ENCODE measurements around the gene ZNF70. TPM values are rescaled to one million over a fixed set of nuclear protein-coding genes. Genes with fewer than 3 reads are reported as not detected.

Gene ZNF70
- total RNA-seq, 3 donors from 2014 or later: 2.3 to 3.0 (median 2.6) TPM

DNA sequence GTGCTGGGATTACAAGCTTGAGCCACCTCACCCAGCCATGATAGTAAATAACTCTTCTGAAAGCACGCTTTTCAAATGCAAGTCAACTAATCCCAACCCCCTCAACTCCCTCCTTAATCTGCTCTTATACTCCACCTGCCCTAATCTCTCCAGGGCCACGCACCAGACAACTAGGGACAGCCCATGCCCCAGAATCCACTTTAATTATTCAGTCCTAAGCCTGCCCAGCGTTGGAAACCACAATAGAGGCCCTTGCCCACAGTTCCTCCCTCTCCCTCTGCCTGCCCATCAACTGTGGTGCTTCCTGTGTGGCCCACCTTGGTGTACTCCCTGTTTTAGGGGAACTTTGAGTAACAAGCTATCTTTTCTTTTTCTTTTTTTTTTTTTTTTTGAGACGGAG is 6.0 kb upstream of the ZNF70 start:
- Mint-ChIP-seq H3K4me3 (no peak overlapping the region), H3K36me3 (ENCODE audit: insufficient read depth) (no peaks in the 10 kb centered on the region), H3K9me3 (no peaks in the 10 kb centered on the region), H3K27me3 (ENCODE audit: low read depth) (no peaks in the 10 kb centered on the region), H3K4me1 (ENCODE audit: low read depth) (peaks cover 6% of the 10 kb centered on the region)
- DNase-seq (no peak), ATAC-seq (no peak)

DNA sequence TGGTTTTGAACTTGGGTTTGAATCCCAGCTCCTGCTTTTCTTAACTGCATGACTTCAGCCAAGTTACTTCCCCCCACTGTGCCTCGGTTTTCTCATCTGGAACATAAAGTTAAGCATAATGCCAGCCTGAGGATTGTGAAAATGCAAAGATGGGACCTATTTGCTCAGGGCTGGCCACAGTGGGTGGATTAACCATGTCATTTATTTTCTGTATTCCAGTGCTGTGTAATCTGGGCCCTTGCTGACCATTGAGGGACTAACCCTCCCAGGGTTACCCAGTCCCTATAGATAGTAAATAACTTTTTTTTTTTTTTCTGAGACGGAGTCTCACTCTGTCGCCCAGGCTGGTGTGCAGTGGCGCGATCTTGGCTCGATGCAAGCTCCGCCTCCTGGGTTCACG is 4.8 kb upstream of the ZNF70 start:
- Mint-ChIP-seq H3K36me3 (ENCODE audit: insufficient read depth) (no peaks in the 10 kb centered on the region), H3K4me3 (no peak overlapping the region), H3K27me3 (ENCODE audit: low read depth) (no peaks in the 10 kb centered on the region), H3K9me3 (no peaks in the 10 kb centered on the region), H3K4me1 (ENCODE audit: low read depth) (peaks cover 4% of the 10 kb centered on the region)
- ATAC-seq (no peak), DNase-seq (no peak)

DNA sequence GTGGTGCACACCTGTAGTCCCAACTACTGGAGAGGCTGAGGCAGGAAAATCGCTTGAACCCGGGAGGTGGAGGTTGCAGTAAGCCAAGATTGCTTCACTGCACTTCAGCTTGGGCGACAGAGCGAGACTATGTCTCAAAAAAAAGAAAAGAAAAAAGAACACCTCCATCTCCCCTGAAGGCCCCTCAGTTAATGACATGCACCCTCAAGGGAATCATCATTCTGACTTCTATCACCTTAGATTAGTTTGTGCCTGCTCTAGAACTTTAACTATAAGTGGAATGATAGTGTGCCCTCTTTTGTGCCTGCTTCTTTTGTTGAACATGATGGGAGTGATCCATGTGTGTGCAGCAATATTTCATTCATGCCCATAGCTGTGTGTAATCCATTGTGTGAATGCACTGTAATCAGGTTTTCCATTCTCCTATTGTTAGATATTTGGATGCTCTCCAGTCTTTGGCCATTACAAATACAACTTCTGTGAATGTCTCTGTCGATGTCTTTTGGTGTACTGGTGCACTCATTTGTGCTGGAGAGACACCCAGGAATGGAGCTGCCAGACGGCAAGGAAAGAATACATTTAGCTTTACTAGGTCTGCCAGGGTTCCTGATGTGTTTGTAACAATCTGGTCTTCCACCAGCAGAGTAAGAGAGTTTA is 4.2 kb upstream of the ZNF70 start:
- no peaks in the 10 kb centered on the region for H3K36me3 Mint-ChIP-seq (ENCODE audit: insufficient read depth)
- peaks cover 9% of the 10 kb centered on the region for H3K4me1 Mint-ChIP-seq (ENCODE audit: low read depth)
- no peaks in the 10 kb centered on the region for H3K27me3 Mint-ChIP-seq (ENCODE audit: low read depth)
- H3K4me3 Mint-ChIP-seq: no peak overlapping the region
- no peak for DNase-seq
- no peak for ATAC-seq
- no peaks in the 10 kb centered on the region for H3K9me3 Mint-ChIP-seq

DNA sequence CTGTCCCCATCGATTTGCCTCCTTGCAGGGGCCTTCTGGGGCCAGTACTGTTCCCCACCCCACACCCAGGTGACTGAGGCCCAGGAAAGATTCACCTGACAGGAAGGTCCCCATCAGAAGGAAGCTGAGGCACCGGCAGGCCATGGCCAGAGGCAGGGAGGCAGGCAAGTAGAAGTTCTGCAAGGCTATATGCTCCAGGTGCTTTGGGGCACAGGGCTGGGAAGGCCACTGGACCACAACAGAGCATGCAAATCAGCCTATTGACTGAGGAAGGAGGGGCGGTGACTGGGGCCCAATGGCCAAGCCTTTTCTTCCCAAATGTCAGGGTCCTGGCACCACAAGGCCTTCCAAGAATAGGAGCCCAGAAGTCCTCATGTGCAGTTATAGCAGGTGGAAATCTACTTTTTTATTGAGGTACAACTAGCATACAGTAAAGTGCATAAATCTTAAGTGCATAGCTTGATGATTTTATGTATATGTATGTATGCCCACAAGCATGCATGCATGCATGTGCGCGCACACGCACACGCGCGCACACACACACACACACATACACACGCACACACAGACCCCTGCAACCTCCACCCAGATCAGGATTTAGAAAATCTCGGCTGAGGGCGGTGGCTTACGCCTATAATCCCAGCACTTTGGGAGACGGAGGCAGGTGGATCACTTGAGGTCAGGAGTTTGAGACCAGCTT is 3.5 kb upstream of the ZNF70 start, which contains the start of gene VPREB3:
Gene VPREB3 (minus strand): TSS at position 206 of the 700 bp plus-strand sequence. CDS start 62 bp downstream, at position 144.
- Mint-ChIP-seq H3K36me3 (ENCODE audit: insufficient read depth) (no peaks in the 10 kb centered on the region), H3K4me3 (no peak within 1 kb of the TSS), H3K4me1 (ENCODE audit: low read depth) (peaks cover 13% of the 10 kb centered on the region), H3K27me3 (ENCODE audit: low read depth) (no peaks in the 10 kb centered on the region), H3K9me3 (no peaks in the 10 kb centered on the region)
- DNase-seq: no peak
- no peak for ATAC-seq

DNA sequence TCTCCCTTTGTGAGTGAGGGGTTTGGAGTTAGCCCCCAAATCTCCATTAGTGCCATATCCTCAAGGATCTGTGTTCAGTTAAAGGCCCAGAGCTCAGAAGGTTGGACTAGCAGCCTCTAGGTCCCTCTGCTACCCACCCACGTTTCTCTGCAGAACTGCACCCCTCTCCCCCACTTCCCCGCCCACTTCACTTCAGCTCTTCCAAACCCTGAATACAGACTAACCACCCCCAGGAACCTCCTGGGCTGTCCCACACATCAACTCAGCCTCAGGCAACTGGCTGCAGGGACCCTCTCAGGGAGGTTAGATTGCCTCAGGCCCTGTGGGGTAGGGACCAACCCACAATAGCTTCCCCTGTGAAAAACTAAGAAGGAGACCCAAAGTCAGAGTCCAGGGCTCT is 2.5 kb upstream of the ZNF70 start:
- Mint-ChIP-seq H3K9me3 (no peaks in the 10 kb centered on the region), H3K4me3 (no peak overlapping the region), H3K27me3 (ENCODE audit: low read depth) (no peaks in the 10 kb centered on the region), H3K36me3 (ENCODE audit: insufficient read depth) (no peaks in the 10 kb centered on the region), H3K4me1 (ENCODE audit: low read depth) (peaks cover 13% of the 10 kb centered on the region)
- no peak for ATAC-seq
- no peak for DNase-seq

DNA sequence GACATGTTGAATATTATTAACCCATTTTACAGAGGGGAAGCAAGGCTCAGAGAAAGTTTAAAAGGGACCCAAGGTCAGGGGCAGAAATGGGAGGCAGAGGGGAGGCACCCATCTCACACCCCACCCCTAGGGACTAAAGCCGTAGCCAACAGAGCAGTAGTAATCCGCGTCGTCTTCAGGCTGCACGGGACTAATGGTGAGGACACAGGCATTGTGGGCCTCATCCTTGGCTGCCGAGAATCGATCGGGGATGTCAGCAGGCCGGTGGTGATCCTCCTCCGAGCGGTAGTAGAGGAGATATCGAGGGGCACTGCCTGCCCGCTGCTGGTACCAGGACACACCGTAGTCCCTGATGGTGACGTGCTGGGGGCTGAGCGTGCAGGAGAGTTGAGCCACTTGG is 1.8 kb upstream of the ZNF70 start:
- H3K4me1 Mint-ChIP-seq (ENCODE audit: low read depth): peaks cover 13% of the 10 kb centered on the region
- H3K36me3 Mint-ChIP-seq (ENCODE audit: insufficient read depth): no peaks in the 10 kb centered on the region

DNA sequence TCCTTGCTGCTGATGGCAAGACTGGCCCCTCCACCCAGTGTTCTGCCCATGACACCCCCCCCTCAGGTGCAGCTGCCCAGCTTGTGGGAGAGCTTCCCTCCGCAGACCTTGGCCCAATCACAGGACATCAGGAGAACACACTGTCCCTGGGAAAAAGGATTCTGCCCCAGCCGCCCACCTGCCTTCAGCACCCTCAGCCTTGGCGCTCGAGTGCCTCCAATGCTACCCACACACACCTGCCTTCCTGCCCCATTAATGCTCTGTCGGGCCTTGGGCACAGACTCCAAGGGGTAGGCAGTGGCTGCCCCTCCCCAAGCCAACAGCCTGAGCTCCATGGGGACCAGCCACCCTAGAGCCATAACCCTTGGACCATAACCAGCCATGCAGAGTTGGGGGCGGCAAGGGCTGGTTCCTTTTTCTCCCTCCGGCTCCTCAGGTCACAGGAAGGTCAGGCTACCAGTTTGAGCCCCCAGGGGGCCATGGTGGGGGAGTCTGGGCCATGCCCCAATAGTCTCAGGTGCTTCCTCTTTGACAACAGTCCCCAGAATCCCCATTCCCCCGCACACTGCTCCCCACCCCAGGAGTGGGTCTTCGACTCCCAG is 1.3 kb upstream of the ZNF70 start:
- Mint-ChIP-seq H3K4me1 (ENCODE audit: low read depth) (peaks cover 13% of the 10 kb centered on the region), H3K9me3 (no peaks in the 10 kb centered on the region), H3K4me3 (peak overlapping the region; percentile 74), H3K27me3 (ENCODE audit: low read depth) (no peaks in the 10 kb centered on the region), H3K36me3 (ENCODE audit: insufficient read depth) (no peaks in the 10 kb centered on the region)
- DNase-seq (no peak), ATAC-seq (no peak)

More for the DNA sequence above, 1.8 kb upstream of the ZNF70 start:
- ATAC-seq: no peak
- DNase-seq: no peak
- peak overlapping the region; percentile 38 for H3K4me3 Mint-ChIP-seq
- no peaks in the 10 kb centered on the region for H3K27me3 Mint-ChIP-seq (ENCODE audit: low read depth)
- H3K9me3 Mint-ChIP-seq: no peaks in the 10 kb centered on the region

DNA sequence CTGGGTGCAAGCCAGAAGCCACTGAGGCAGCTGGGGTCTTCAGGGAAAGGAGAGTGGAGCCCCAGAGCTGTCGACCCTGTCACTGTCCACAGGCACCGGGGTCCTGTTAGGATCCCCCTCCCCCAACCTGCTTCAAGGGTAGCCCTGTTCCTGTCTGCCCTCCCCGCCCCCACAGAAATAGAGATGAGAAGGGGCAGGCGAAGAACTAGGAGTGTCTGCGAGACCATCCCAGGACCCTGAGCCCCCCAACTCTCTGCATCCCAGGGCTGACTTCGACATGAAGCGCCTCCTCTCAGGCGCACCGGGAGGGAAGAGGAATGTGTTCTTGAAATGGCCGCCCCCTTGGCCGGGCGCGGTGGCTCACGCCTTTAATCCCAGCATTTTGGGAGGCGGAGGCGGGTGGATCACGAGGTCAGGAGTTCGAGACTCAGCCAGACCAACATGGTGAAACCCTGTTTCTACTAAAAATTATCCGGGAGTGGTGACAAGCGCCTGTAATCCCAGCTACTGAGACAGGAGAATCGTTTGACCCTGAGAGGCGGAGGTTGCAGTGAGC is 607 bp upstream of the ZNF70 start:
- no peak for DNase-seq
- no peaks in the 10 kb centered on the region for H3K9me3 Mint-ChIP-seq
- H3K4me3 Mint-ChIP-seq: peak overlapping the region; percentile 74
- H3K36me3 Mint-ChIP-seq (ENCODE audit: insufficient read depth): no peaks in the 10 kb centered on the region
- peaks cover 13% of the 10 kb centered on the region for H3K4me1 Mint-ChIP-seq (ENCODE audit: low read depth)
- ATAC-seq: peak; percentile 13 to 26
- no peaks in the 10 kb centered on the region for H3K27me3 Mint-ChIP-seq (ENCODE audit: low read depth)

DNA sequence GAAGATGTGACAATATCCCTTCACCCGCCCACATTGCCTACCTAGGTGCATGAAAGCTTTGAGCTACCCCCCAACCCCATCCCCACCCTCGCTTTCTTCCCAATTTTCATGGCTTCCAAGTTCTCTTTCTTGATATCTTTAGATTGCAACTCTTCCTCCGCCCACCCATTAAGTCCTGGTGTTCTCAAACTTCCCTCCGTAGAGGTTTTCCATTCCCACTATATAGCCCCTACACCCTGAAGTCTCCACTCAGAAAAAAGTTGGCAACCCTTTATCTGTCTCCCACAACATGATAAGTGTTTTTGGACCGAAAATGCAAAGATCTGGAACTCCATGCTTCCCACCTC is 572 bp downstream of the ZNF70 start:
- Mint-ChIP-seq H3K27me3 (ENCODE audit: low read depth) (no peaks in the 10 kb centered on the region), H3K9me3 (no peaks in the 10 kb centered on the region), H3K4me3 (peak overlapping the region; percentile 83), H3K36me3 (ENCODE audit: insufficient read depth) (peaks cover 3% of the 10 kb centered on the region), H3K4me1 (ENCODE audit: low read depth) (peaks cover 13% of the 10 kb centered on the region)
- DNase-seq (no peak), ATAC-seq (no peak)

DNA sequence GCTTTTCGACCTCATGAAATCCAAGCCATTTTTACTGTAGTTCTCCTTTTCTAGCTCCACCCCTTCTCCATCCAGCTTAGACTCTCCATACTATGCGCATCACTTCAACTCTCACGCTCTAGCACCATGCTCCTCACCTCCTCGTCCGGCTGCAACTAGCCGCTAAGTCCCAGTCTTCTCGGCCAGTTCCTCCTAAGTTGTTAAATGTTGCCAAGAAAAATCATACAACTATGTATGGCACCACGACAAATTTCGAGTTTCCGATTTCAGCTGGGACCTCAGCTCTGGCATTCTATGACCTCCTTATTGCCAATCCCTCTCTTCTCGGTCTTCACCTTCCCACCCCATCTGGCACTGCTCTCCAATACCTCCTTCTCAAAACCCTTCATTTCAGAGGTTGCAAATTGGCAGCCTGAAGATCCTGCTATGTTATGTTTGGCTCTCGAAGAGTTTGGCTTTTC is 1.0 kb downstream of the ZNF70 start:
- ATAC-seq: no peak
- no peak for DNase-seq

DNA sequence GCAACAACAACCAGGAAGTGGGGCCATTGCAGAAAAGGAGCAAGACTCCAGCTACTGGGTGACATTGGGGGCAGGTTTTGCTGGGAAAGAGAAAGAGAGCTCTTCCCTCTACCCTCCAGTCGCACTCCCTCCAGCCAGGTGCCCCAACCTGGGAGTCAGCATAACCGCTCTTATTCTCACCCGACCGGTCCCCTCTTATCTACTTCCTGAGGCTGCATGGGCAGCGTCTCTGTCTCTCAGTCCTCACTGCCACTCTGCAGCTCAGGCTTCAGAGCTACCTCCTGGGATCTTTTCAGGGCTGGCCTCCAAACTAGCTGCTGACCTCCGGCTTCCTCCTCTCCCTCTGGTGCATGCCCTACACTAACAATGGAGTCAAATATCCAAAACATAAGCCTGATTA is 5.1 kb downstream of the ZNF70 start:
- Mint-ChIP-seq H3K36me3 (ENCODE audit: insufficient read depth) (peaks cover 26% of the 10 kb centered on the region), H3K27me3 (ENCODE audit: low read depth) (no peaks in the 10 kb centered on the region), H3K9me3 (peaks cover 7% of the 10 kb centered on the region), H3K4me1 (ENCODE audit: low read depth) (peaks cover 9% of the 10 kb centered on the region), H3K4me3 (no peak overlapping the region)
- ATAC-seq (no peak), DNase-seq (no peak)

More for the DNA sequence above, 1.0 kb downstream of the ZNF70 start:
- peaks cover 6% of the 10 kb centered on the region for H3K36me3 Mint-ChIP-seq (ENCODE audit: insufficient read depth)
- H3K4me3 Mint-ChIP-seq: peak overlapping the region; percentile 83
- no peaks in the 10 kb centered on the region for H3K9me3 Mint-ChIP-seq
- no peaks in the 10 kb centered on the region for H3K27me3 Mint-ChIP-seq (ENCODE audit: low read depth)
- peaks cover 13% of the 10 kb centered on the region for H3K4me1 Mint-ChIP-seq (ENCODE audit: low read depth)

DNA sequence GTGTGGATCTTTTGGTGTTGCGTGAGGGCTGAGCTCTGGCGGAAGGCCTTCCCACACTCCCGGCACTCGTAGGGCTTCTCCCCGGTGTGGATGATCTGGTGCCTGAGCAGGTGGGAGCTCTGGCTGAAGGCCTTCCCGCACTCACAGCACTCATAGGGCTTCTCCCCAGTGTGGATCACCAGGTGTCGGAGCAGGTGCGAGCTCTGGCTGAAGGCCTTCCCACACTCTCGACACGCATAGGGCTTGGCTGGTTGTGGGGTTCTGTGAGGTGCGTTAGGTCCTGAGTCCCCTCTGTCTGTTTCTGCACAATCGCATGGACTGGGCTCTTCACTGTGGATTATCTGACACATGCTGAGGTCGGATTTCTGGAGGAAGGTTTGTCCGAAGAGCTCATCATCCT is 6.4 kb downstream of the ZNF70 start:
- Mint-ChIP-seq H3K4me3 (no peak overlapping the region), H3K27me3 (ENCODE audit: low read depth) (no peaks in the 10 kb centered on the region)

DNA sequence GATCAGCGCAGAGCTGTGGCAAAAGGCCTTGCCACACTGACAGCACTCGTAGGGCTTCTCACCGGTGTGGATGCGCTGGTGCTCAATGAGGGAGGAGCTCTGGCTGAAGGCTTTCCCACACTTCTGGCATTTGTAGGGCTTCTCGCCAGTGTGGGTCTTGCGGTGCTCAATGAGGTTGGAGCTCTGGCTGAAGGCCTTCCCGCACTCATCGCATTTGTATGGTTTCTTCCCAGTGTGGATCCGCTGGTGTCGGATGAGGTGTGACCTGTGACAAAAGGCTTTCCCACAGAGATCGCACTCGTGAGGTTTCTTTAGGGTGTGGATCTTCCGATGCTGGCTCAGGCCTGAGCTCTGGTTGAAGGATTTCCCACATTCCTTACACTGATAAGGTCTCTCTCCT is 6.9 kb downstream of the ZNF70 start:
- no peak overlapping the region for H3K4me3 Mint-ChIP-seq
- peaks cover 7% of the 10 kb centered on the region for H3K9me3 Mint-ChIP-seq
- H3K27me3 Mint-ChIP-seq (ENCODE audit: low read depth): no peaks in the 10 kb centered on the region
- ATAC-seq (no peak), DNase-seq (no peak)
- no peaks in the 10 kb centered on the region for H3K4me1 Mint-ChIP-seq (ENCODE audit: low read depth)
- H3K36me3 Mint-ChIP-seq (ENCODE audit: insufficient read depth): peaks cover 26% of the 10 kb centered on the region

More for the DNA sequence above, 6.4 kb downstream of the ZNF70 start:
- ATAC-seq: no peak
- DNase-seq: no peak
- Mint-ChIP-seq H3K36me3 (ENCODE audit: insufficient read depth) (peaks cover 26% of the 10 kb centered on the region), H3K4me1 (ENCODE audit: low read depth) (no peaks in the 10 kb centered on the region), H3K9me3 (peaks cover 7% of the 10 kb centered on the region)

DNA sequence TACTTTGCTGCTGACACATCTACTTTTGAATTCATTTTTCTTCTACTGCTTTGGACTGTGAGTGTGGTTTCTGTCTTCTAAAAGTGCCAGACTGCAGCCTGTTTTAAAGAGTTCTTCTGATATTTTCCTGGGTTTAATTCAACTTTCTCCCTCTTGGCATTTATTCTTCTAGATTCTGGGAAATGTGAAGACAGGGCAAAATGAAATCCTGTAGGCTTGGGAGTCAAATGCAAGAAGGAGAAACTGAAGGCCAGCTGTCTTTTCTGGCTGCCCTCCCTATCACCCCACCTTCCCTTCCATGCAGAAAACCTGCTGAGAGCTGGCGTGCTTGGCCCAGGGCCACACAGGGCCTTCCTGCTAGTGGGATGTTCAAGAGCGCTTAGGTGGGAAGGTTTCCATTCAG is 7.6 kb downstream of the ZNF70 start:
- DNase-seq (no peak), ATAC-seq (no peak)
- no peaks in the 10 kb centered on the region for H3K27me3 Mint-ChIP-seq (ENCODE audit: low read depth)
- H3K4me1 Mint-ChIP-seq (ENCODE audit: low read depth): no peaks in the 10 kb centered on the region
- H3K9me3 Mint-ChIP-seq: peaks cover 7% of the 10 kb centered on the region
- peaks cover 26% of the 10 kb centered on the region for H3K36me3 Mint-ChIP-seq (ENCODE audit: insufficient read depth)
- H3K4me3 Mint-ChIP-seq: no peak overlapping the region
